Left ventricle myocardium inferior (tissue), 1 donor: Measurements from ENCODE around the gene ASPDH. TPM values are rescaled to one million over a fixed set of nuclear protein-coding genes. Genes with fewer than 3 reads are reported as not detected.

Source experiments
- DNase-seq: peaks from one replicate; pipeline ENCODE4 v3.0.0-alpha.2; 2020
- H3K27ac ChIP-seq: fragments of 200-600 bp; replicated peaks from 2 replicates; pipeline ENCODE4 v1.8.0; 2021
- H3K27me3 ChIP-seq: fragments of 200-600 bp; 2 replicates; pipeline ENCODE4 v1.8.0; 2021; ENCODE audit warnings: low read depth
- H3K36me3 ChIP-seq: fragments of 200-600 bp; 2 replicates; pipeline ENCODE4 v1.8.0; 2021
- H3K4me1 ChIP-seq: fragments of 200-600 bp; 2 replicates; pipeline ENCODE4 v1.8.0; 2021
- H3K4me3 ChIP-seq: fragments of 200-600 bp; 2 replicates; pipeline ENCODE4 v1.8.0; 2021; ENCODE audit warnings: mild to moderate bottlenecking, moderate library complexity
- H3K9me3 ChIP-seq: fragments of 200-600 bp; replicated peaks from 2 replicates; pipeline ENCODE4 v1.8.0; 2021
- CTCF ChIP-seq: fragments of 200-600 bp; IDR thresholded peaks from 2 replicates; pipeline ENCODE4 v1.8.0; 2021; ENCODE audit warnings: antibody characterized with exemption, mild to moderate bottlenecking, borderline replicate concordance
- intact Hi-C: fragments of 100-400 bp; cut with micrococcal nuclease; formaldehyde crosslinking; loops from one replicate; pipeline ENCODE4 v1.11.0; 2022
- total RNA-seq: library from RNA; stranded (reverse); fragmentation: NEBNext Ultra II Directional; extraction: Animal tissue kit (Norgen Biotek cat#: 25700); gene quantifications from one replicate; pipeline ENCODE4 v1.2.1, GENCODE V29; 2021
- donor health status: DM: no; HTN: yes; CAD: no; lungs with severe emphysema.

ASPDH gene
- total RNA-seq, 1 donor from 2014 or later = not detected

- no peak for DNase-seq
- intact Hi-C loops = no loop called here
- Histone ChIP-seq H3K4me3 (no peak overlapping the region), H3K27ac (no peak overlapping the region), H3K4me1 (peaks cover 12% of the 10 kb centered on the region), H3K9me3 (peaks cover 1% of the 10 kb centered on the region), H3K36me3 (peaks cover 32% of the 10 kb centered on the region), H3K27me3 (peaks cover 6% of the 10 kb centered on the region)
- no peak for TF ChIP-seq CTCF
These were observed 28.3 kb downstream of the ASPDH start for GRCh38 chr19:50485284-50485955.

- H3K4me3 ChIP-seq = no peak overlapping the region
- no peaks in the 10 kb centered on the region for H3K9me3 ChIP-seq
- DNase-seq = no peak
- H3K36me3 ChIP-seq = peaks cover 55% of the 10 kb centered on the region
- intact Hi-C loops = no loop called here
- no peak for TF ChIP-seq CTCF
- H3K4me1 ChIP-seq = peaks cover 28% of the 10 kb centered on the region
- H3K27me3 ChIP-seq = peaks cover 6% of the 10 kb centered on the region
- no peak overlapping the region for H3K27ac ChIP-seq
These were observed 30.8 kb downstream of the ASPDH start for GRCh38 chr19:50482916-50483315.

GRCh38 chr19:50482271-50482855 lies 31.4 kb downstream of the ASPDH start:
- Histone ChIP-seq H3K9me3 (no peaks in the 10 kb centered on the region), H3K36me3 (peaks cover 57% of the 10 kb centered on the region), H3K4me1 (peaks cover 33% of the 10 kb centered on the region), H3K4me3 (no peak overlapping the region), H3K27ac (no peak overlapping the region), H3K27me3 (peaks cover 2% of the 10 kb centered on the region)
- no peak for DNase-seq
- no peak for TF ChIP-seq CTCF
- intact Hi-C loops = no loop called here

GRCh38 chr19:50481351-50482149 lies 32.2 kb downstream of the ASPDH start:
- H3K27me3 ChIP-seq = no peaks in the 10 kb centered on the region
- peaks cover 57% of the 10 kb centered on the region for H3K36me3 ChIP-seq
- H3K9me3 ChIP-seq = no peaks in the 10 kb centered on the region
- intact Hi-C loops = no loop called here
- H3K27ac ChIP-seq = no peak overlapping the region
- no peak overlapping the region for H3K4me3 ChIP-seq
- no peak for TF ChIP-seq CTCF
- DNase-seq = no peak
- H3K4me1 ChIP-seq = peaks cover 41% of the 10 kb centered on the region

GRCh38 chr19:50480281-50481111 lies 33.2 kb downstream of the ASPDH start:
- H3K4me1 ChIP-seq = peaks cover 43% of the 10 kb centered on the region
- H3K27me3 ChIP-seq = no peaks in the 10 kb centered on the region
- peaks cover 57% of the 10 kb centered on the region for H3K36me3 ChIP-seq
- H3K9me3 ChIP-seq = no peaks in the 10 kb centered on the region
- intact Hi-C loops = no loop called here
- TF ChIP-seq CTCF = no peak
- no peak overlapping the region for H3K27ac ChIP-seq
- no peak overlapping the region for H3K4me3 ChIP-seq
- DNase-seq = no peak
